Uterus (tissue), 4 donors: ENCODE data around the gene ITSN1. TPM values are rescaled to one million over a fixed set of nuclear protein-coding genes. Genes with fewer than 3 reads are reported as not detected.

Source experiments
- DNase-seq, 2 donors: peaks; one replicate each; pipeline ENCODE4 v3.0.0-alpha.2; 2019 to 2020
- H3K27ac ChIP-seq, 2 donors: fragments of 200-600 bp; sonication (generic); 1 replicate in 1 of 2; 2 replicates in 1 of 2; pipeline ENCODE4 v1.5.1; 2016 to 2018
- H3K27me3 ChIP-seq, 2 donors: fragments of 200-600 bp; sonication (generic); one replicate each; pipeline ENCODE4 v1.5.1; 2018 to 2019; ENCODE audit warnings: control low read depth in 1 of 2
- H3K36me3 ChIP-seq, 2 donors: fragments of 200-600 bp; sonication (generic); one replicate each; pipeline ENCODE4 v1.5.1; 2019; ENCODE audit warnings: control low read depth in 1 of 2
- H3K4me1 ChIP-seq, 2 donors: fragments of 200-600 bp; sonication (generic); one replicate each; pipeline ENCODE4 v1.5.1; 2018 to 2019; ENCODE audit warnings: control low read depth in 1 of 2
- H3K4me3 ChIP-seq, 2 donors: fragments of 200-600 bp; sonication (generic); 1 replicate in 1 of 2; 2 replicates in 1 of 2; pipeline ENCODE4 v1.5.1; 2018 to 2019; ENCODE audit warnings: mild to moderate bottlenecking in 1 of 2
- H3K9me3 ChIP-seq, 2 donors: fragments of 200-600 bp; sonication (generic); one replicate each; pipeline ENCODE4 v1.5.1; 2019; ENCODE audit warnings: control low read depth in 1 of 2
- POLR2A ChIP-seq, 2 donors: fragments of 450-650 bp; IDR thresholded peaks; one replicate each; pipeline ENCODE4 v1.6.1; 2016; ENCODE audit warnings: antibody characterized with exemption in 2 of 2, mild to moderate bottlenecking in 1 of 2, moderate library complexity in 1 of 2
- intact Hi-C: fragments of 100-400 bp; cut with DNase I; formaldehyde crosslinking; loops from one replicate; pipeline ENCODE4 v1.15.1; 2023; ENCODE audit warnings: low total_unique reads
- total RNA-seq, 4 donors: library from RNA; depleted of rRNA in 3 of 4; stranded (reverse); fragments of >200 nt in 3 of 4; gene quantifications; one replicate each; pipeline versions ENCODE4 v1.1.0 to v1.2.4, GENCODE V29; 2014 to 2023
- TF ChIP-seq, protein P1 (sequence below), 4 experiments: fragments of 200-600 bp in 2 of 4; fragments of 450-650 bp in 2 of 4; sonication (generic) in 2 of 4; IDR thresholded peaks; one replicate each; pipeline ENCODE4 v1.5.1; 2016 to 2019; ENCODE audit warnings: antibody characterized with exemption in 4 of 4, mild to moderate bottlenecking in 2 of 4, moderate library complexity in 1 of 4
- donor health status: DM: yes; HTN: yes; CAD: no.

Gene ITSN1
- total RNA-seq, 4 donors from 2014 or later, result 21.8 to 77.4 (median 48.1) TPM

- Histone ChIP-seq H3K9me3 (no peaks in the 10 kb centered on the region), H3K4me3 (no peak overlapping the region), H3K36me3 (no peaks in the 10 kb centered on the region), H3K4me1 (no peaks in the 10 kb centered on the region), H3K27me3 (no peaks in the 10 kb centered on the region), H3K27ac (no peak overlapping the region)
- no peak for TF ChIP-seq POLR2A (IDR thresholded peaks at IDR 0.05)
- intact Hi-C loops, result no loop called here
- DNase-seq, result no peak
These were observed 196.9 kb downstream of the ITSN1 start for GRCh38 chr21:33839167-33839716.

GRCh38 chr21:33839806-33840205 lies 197.5 kb downstream of the ITSN1 start:
- DNase-seq, result no peak
- intact Hi-C loops, result no loop called here
- TF ChIP-seq, protein P1, sequence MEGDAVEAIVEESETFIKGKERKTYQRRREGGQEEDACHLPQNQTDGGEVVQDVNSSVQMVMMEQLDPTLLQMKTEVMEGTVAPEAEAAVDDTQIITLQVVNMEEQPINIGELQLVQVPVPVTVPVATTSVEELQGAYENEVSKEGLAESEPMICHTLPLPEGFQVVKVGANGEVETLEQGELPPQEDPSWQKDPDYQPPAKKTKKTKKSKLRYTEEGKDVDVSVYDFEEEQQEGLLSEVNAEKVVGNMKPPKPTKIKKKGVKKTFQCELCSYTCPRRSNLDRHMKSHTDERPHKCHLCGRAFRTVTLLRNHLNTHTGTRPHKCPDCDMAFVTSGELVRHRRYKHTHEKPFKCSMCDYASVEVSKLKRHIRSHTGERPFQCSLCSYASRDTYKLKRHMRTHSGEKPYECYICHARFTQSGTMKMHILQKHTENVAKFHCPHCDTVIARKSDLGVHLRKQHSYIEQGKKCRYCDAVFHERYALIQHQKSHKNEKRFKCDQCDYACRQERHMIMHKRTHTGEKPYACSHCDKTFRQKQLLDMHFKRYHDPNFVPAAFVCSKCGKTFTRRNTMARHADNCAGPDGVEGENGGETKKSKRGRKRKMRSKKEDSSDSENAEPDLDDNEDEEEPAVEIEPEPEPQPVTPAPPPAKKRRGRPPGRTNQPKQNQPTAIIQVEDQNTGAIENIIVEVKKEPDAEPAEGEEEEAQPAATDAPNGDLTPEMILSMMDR (IDR thresholded peaks at IDR 0.05), result no peak
- TF ChIP-seq POLR2A (IDR thresholded peaks at IDR 0.05), result no peak
- Histone ChIP-seq H3K27me3 (no peaks in the 10 kb centered on the region), H3K4me1 (peaks cover 0 to 5% of the 10 kb centered on the region in 2 donors), H3K27ac (no peak overlapping the region), H3K4me3 (no peak overlapping the region), H3K9me3 (no peaks in the 10 kb centered on the region), H3K36me3 (no peaks in the 10 kb centered on the region)

GRCh38 chr21:33840771-33841170 lies 198.5 kb downstream of the ITSN1 start:
- TF ChIP-seq POLR2A (IDR thresholded peaks at IDR 0.05), result no peak
- TF ChIP-seq, protein P1 (IDR thresholded peaks at IDR 0.05), result no peak
- no peak overlapping the region for H3K27ac ChIP-seq
- no peaks in the 10 kb centered on the region for H3K36me3 ChIP-seq
- H3K27me3 ChIP-seq, result no peaks in the 10 kb centered on the region
- no peak overlapping the region for H3K4me3 ChIP-seq
- DNase-seq, result no peak
- peaks cover 0 to 6% of the 10 kb centered on the region in 2 donors for H3K4me1 ChIP-seq
- no peaks in the 10 kb centered on the region for H3K9me3 ChIP-seq
- intact Hi-C loops, result no loop called here

DNA sequence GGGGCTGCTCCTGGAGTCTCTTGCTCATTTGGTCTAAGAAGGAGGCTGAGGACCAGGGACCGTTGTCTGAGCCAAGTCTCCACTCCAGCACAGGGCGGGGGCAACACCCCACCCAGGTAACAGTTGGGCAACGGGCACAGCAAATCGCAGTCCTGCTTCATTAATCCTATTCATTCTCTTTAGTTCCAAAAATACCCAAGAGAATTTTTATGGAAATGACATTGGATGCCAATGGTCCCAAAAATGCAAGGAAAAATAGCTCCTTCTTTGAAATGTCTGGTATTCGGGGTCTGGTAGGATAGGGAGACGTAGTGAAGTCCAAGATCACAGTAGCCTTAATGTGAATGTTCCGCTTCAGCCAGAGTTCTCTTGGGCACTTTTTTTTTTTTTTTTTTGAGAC lies 199.3 kb downstream of the ITSN1 start:
- intact Hi-C loops, result no loop called here
- Histone ChIP-seq H3K36me3 (no peaks in the 10 kb centered on the region), H3K4me1 (peaks cover 0 to 6% of the 10 kb centered on the region in 2 donors), H3K27ac (no peak overlapping the region), H3K27me3 (no peaks in the 10 kb centered on the region), H3K9me3 (no peaks in the 10 kb centered on the region), H3K4me3 (no peak overlapping the region)
- no peak for TF ChIP-seq POLR2A (IDR thresholded peaks at IDR 0.05)
- TF ChIP-seq, protein P1 (IDR thresholded peaks at IDR 0.05), result no peak
- no peak for DNase-seq

DNA sequence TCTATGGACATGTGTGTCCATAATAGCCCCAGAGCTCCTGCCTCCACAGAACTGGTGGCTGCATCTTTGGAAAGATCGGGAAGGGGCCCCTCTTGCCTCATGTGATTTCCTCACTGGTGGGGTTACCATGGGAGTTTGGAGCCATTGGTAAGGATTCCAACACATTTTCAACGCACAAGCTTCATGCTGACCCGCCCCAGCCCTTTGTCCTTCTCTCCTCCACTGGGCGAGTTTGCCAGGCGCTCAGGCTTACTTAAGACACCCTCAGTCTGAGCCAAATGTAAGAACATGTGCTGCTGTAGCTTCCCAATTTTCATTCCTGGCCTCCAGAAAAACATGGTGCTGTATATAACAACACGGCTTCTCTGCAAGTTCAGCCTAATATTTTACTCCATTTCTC lies 200.9 kb downstream of the ITSN1 start:
- Histone ChIP-seq H3K4me1 (peaks cover 0 to 6% of the 10 kb centered on the region in 2 donors), H3K27ac (peak overlapping the region in 1 of 2 donors; percentile 22), H3K4me3 (no peak overlapping the region), H3K9me3 (no peaks in the 10 kb centered on the region), H3K27me3 (no peaks in the 10 kb centered on the region), H3K36me3 (no peaks in the 10 kb centered on the region)
- TF ChIP-seq, protein P1 (IDR thresholded peaks at IDR 0.05), result no peak
- intact Hi-C loops, result no loop called here
- DNase-seq, result peak in 1 of 2 donors; percentile 36
